ENCODE measurements around the gene CALHM5. TPM values are rescaled to one million over a fixed set of nuclear protein-coding genes. Genes with fewer than 3 reads are reported as not detected.
"Not testable (repeated sequence)": the region's sequence is repeated elsewhere in the genome, so short reads cannot be mapped to it uniquely, and the experiment has no call there.

The CALHM5 gene
- total RNA-seq, 4 donors from 2014 or later = 0.27 to 3.8 (median 0.64) TPM; not detected in 1

- H3K27me3 ChIP-seq = no peaks in the 10 kb centered on the region
- no peak overlapping the region for H3K27ac ChIP-seq
- no peak for DNase-seq
- 49 to 83% methylated on average over 1 to 2 of the region's 2 CpGs for WGBS, 2 donors (ENCODE audit: low coverage in 1 of 2)
- H3K9me3 ChIP-seq = no peaks in the 10 kb centered on the region
- in situ Hi-C loops (cut with MboI; ENCODE audit: low pct_ligation_motif_present in 1 of 4, low pct_unique_long_range_greater_than_20kb in 1 of 4, low sequenced_read_pairs in 3 of 4) = no loop called here
- TF ChIP-seq POLR2A (IDR thresholded peaks at IDR 0.05) (no peak), POLR2AphosphoS5 (IDR thresholded peaks at IDR 0.05) (no peak), EP300 (IDR thresholded peaks at IDR 0.05; ENCODE audit: low read depth) (no peak), CTCF (IDR thresholded peaks at IDR 0.05) (no peak)
- H3K36me3 ChIP-seq = no peaks in the 10 kb centered on the region
- intact Hi-C loops (cut with DNase I; ENCODE audit: low total_unique reads) = no loop called here
- no peaks in the 10 kb centered on the region for H3K4me1 ChIP-seq
- H3K4me3 ChIP-seq = no peak overlapping the region
Measured at GRCh38 chr6:116483616-116484015, 27.8 kb upstream of the CALHM5 start.

GRCh38 chr6:116485559-116486184 lies 25.8 kb upstream of the CALHM5 start:
- Histone ChIP-seq H3K9me3 (no peaks in the 10 kb centered on the region), H3K4me3 (no peak overlapping the region), H3K36me3 (no peaks in the 10 kb centered on the region), H3K27ac (no peak overlapping the region), H3K27me3 (no peaks in the 10 kb centered on the region), H3K4me1 (no peaks in the 10 kb centered on the region)
- no peak for TF ChIP-seq POLR2AphosphoS5 (IDR thresholded peaks at IDR 0.05)
- TF ChIP-seq EP300 (IDR thresholded peaks at IDR 0.05; ENCODE audit: low read depth) = no peak
- no peak for TF ChIP-seq CTCF (IDR thresholded peaks at IDR 0.05)
- TF ChIP-seq POLR2A (IDR thresholded peaks at IDR 0.05) = no peak
- WGBS, 2 donors (ENCODE audit: low coverage in 1 of 2) = 77% methylated on average over 5 of the region's 5 CpGs
- intact Hi-C loops (cut with DNase I; ENCODE audit: low total_unique reads) (no loop called here), in situ Hi-C loops (cut with MboI; ENCODE audit: low pct_ligation_motif_present in 1 of 4, low pct_unique_long_range_greater_than_20kb in 1 of 4, low sequenced_read_pairs in 3 of 4) (no loop called here)
- DNase-seq = no peak

- H3K9me3 ChIP-seq = no peaks in the 10 kb centered on the region
- intact Hi-C loops (cut with DNase I; ENCODE audit: low total_unique reads) (no loop called here), in situ Hi-C loops (cut with MboI; ENCODE audit: low pct_ligation_motif_present in 1 of 4, low pct_unique_long_range_greater_than_20kb in 1 of 4, low sequenced_read_pairs in 3 of 4) (no loop called here)
- no peaks in the 10 kb centered on the region for H3K4me1 ChIP-seq
- 83 to 85% methylated on average over 1 of the region's 1 CpG for WGBS, 2 donors (ENCODE audit: low coverage in 1 of 2)
- no peak for DNase-seq
- no peak overlapping the region for H3K4me3 ChIP-seq
- no peaks in the 10 kb centered on the region for H3K36me3 ChIP-seq
- no peaks in the 10 kb centered on the region for H3K27me3 ChIP-seq
- no peak overlapping the region for H3K27ac ChIP-seq
- no peak for TF ChIP-seq POLR2AphosphoS5 (IDR thresholded peaks at IDR 0.05)
- no peak for TF ChIP-seq POLR2A (IDR thresholded peaks at IDR 0.05)
- TF ChIP-seq EP300 (IDR thresholded peaks at IDR 0.05; ENCODE audit: low read depth) = no peak
- no peak for TF ChIP-seq CTCF (IDR thresholded peaks at IDR 0.05)
Measured at GRCh38 chr6:116491610-116492330, 19.7 kb upstream of the CALHM5 start.

- Histone ChIP-seq H3K9me3 (no peaks in the 10 kb centered on the region), H3K27ac (no peak overlapping the region), H3K4me1 (no peaks in the 10 kb centered on the region), H3K36me3 (no peaks in the 10 kb centered on the region), H3K27me3 (no peaks in the 10 kb centered on the region), H3K4me3 (no peak overlapping the region)
- DNase-seq = no peak
- TF ChIP-seq POLR2A (IDR thresholded peaks at IDR 0.05) = no peak
- TF ChIP-seq CTCF (IDR thresholded peaks at IDR 0.05) = no peak
- no peak for TF ChIP-seq POLR2AphosphoS5 (IDR thresholded peaks at IDR 0.05)
- TF ChIP-seq EP300 (IDR thresholded peaks at IDR 0.05; ENCODE audit: low read depth) = no peak
- WGBS, 2 donors (ENCODE audit: low coverage in 1 of 2) = 79 to 81% methylated on average over 6 of the region's 6 CpGs
- intact Hi-C loops (cut with DNase I; ENCODE audit: low total_unique reads) = no loop called here
- in situ Hi-C loops (cut with MboI; ENCODE audit: low pct_ligation_motif_present in 1 of 4, low pct_unique_long_range_greater_than_20kb in 1 of 4, low sequenced_read_pairs in 3 of 4) = no loop called here
Measured at GRCh38 chr6:116492331-116493067, 18.9 kb upstream of the CALHM5 start.

- DNase-seq; in situ Hi-C loops (cut with MboI; ENCODE audit: low pct_ligation_motif_present in 1 of 4, low pct_unique_long_range_greater_than_20kb in 1 of 4, low sequenced_read_pairs in 3 of 4); H3K9me3 ChIP-seq; H3K36me3 ChIP-seq; intact Hi-C loops (cut with DNase I; ENCODE audit: low total_unique reads); H3K27me3 ChIP-seq; H3K4me1 ChIP-seq; H3K4me3 ChIP-seq; H3K27ac ChIP-seq: not testable (repeated sequence)
- 100% methylated on average over 1 of the region's 1 CpG for whole genome bisulfite sequencing, 2 donors (ENCODE audit: low coverage in 1 of 2)
Measured at GRCh38 chr6:116495161-116495560, 16.3 kb upstream of the CALHM5 start.
